GM19467 (cell line): ENCODE measurements around the gene EVI2B.
"Not testable (repeated sequence)": the region's sequence is repeated elsewhere in the genome, so short reads cannot be mapped to it uniquely, and the experiment has no call there.

Experiments used
- ATAC-seq: cut with Tn5 transposase; IDR thresholded peaks from one replicate; pipeline ENCODE4 v1.9.1; 2021; ENCODE audit warnings: mild to moderate bottlenecking, moderate library complexity; ENCODE audit not compliant: unreplicated experiment

EVI2B gene

DNA sequence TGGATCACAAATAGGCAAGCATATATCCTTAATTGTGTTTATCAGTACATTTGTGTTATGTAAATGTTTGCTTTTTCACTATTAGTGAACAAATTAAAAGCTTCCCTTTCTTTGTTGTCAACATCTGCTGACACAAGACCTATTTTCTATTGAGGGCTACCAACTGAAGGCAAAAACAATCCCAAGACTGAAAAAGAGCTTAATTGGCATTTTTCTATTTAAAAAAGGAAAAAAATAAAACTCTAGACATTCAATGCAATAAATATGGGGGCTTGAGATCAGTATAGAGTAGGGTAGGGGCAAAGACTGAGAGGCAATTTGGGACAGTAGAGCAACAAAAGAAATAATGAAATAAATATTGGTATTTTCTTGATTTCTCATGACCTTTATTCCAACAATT lies 41.1 kb downstream of the EVI2B start:
- ATAC-seq: no peak

DNA sequence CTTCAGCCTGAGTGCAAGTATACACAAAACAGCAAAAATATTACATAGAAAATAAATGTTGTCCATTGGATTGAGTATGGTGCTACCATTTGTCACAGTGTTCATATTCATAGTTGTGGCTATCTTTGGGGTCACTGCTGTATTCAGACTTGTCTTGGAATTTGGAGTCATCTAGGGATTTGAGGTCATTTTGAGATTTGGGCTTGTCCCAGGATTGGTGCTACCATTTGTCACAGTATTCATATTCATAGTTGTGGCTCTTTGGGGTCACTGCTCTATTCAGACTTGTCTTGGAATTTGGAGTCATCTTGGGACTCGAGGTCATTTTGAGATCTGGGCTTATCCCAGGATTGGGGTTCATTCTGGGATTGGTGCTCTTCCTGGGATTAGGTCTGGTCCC lies 41.6 kb downstream of the EVI2B start:
- ATAC-seq: no peak

DNA sequence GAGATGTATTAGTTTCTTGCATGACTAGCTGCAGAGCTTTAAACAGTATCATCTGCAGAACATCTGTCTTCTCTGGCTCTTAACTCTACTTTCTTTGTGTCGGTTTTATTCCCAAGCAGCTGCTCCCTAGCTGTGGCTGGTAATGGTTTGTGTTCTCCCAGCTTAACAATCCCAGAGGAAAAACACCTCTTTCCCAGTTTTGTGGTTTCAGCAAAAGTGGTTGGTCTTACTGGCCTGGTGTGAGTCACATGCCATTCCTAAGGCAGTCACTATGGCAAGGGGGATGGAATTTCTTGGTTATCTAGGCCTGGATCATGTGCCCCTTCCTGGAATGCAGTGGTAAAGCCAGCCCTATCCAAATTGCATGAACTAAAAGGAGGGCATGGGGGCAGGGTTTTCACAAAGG lies 44.3 kb downstream of the EVI2B start:
- ATAC-seq: no peak

DNA sequence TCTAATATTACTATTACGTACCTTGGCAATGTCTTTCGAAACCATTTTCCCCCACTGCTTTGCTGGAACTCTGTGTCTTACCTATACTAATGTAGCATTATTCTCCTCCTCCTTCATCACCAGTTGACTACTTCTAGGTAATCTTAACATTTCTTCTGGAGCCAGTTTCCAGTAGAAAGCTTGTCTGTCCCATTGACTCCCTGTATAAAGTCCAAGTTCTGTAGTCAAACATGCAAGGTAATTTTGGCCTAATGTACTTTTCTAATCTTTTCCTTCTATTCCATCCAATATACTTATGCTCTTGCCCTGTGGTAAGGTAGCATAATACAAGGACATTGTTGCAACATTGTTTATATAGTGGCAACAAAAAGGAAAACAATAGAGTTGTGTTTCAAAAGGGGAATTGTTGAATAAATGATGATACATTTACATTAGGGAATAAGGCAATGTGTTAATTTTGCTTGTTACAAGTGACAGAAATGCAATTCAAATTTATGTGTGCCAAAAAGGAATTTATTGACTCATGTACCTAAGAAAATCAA lies 44.7 kb downstream of the EVI2B start:
- no peak for ATAC-seq

- ATAC-seq: no peak
These were observed 47.8 kb downstream of the EVI2B start for GRCh38 chr17:31266042-31266441.

DNA sequence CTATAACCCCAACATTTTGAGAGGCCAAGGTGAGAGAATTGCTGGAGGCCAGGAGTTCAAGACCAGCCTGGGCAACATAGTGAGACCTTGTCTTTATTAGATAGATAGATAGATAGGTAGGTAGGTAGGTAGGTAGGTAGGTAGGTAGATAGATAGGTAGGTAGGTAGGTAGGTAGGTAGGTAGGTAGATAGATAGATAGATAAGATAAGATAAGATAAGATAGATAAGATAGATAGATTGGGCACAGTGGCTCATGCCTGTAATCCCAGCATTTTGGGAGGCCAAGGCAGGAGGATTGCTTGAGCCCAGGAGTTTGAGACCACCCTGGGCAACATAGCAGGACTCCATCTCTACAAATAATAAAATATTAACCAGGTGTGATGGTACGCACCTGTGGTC lies 50.9 kb downstream of the EVI2B start:
- not testable (repeated sequence) for ATAC-seq

DNA sequence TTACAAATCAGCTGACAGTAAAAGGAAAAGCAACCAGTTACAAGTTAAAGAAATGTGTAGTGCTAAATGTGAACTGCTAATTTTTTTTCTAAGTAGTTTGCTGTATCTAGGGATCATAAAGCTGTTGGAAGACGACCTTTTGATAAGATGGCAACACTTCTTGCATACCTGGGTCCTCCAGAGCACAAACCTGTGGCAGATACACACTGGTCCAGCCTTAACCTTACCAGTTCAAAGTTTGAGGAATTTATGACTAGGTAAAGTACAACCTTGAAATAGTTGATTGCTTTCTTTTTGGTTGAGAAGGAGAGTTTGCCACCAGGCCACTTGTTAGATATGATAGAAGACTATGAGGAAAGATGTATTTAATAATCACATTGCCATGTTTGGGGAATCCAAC lies 52.3 kb downstream of the EVI2B start:
- ATAC-seq: no peak

DNA sequence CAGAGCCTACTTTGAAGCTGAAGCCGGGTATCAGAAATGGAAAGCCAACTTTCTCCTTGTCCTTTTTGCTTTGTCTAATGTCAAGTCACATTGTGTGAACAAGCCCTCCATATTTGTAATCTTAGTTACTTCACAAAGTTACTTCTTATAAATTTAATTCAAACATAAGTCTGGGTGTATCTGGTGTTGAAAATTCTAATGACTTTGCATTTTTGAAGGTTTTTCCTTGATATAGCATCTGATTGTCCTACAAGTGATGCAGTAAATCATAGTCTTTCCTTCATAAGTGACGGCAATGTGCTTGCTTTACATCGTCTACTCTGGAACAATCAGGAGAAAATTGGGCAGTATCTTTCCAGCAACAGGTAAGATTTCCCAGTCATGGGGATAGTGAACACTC lies 53.7 kb downstream of the EVI2B start:
- ATAC-seq: no peak

GRCh38 chr17:31256936-31257335 lies 56.9 kb downstream of the EVI2B start:
- ATAC-seq: no peak

GRCh38 chr17:31254654-31255053 lies 59.2 kb downstream of the EVI2B start:
- ATAC-seq: no peak
